ENCODE results near the gene RELB. TPM values are rescaled to one million over a fixed set of nuclear protein-coding genes. Genes with fewer than 3 reads are reported as not detected.

RELB gene
- polyA plus RNA-seq, 1 donor: 5.5 TPM

DNA sequence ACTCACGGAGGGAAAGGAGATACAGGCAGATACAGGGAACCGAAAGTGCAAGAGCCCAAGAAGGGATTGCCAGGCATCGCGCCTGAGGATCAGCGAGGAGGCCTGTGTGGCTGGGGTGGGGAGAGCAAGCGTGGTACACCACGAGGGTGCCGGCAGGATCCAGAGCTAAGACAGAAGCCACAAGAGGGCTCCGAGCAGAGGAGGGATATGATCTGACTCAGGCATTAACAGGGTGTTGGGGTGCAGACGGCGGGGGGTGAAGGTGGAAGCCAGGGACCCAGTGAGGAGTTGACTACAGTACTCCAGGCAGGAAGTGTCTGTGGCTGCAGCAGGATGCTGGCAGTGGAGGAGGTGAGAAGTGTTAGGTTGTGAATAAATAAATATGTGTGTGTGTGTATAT lies 86.3 kb downstream of the RELB start:
- DNase-seq: no peak

Other genes with a start within 250 kb of the RELB start
- not detected for gene CBLC, start 223.6 kb upstream of the RELB start, polyA plus RNA-seq (ENCODE audit: insufficient read length)
- 262 TPM for gene BCAM, start 192.4 kb upstream of the RELB start, polyA plus RNA-seq (ENCODE audit: insufficient read length)
- gene NECTIN2, start 155.2 kb upstream of the RELB start, polyA plus RNA-seq (ENCODE audit: insufficient read length): 55.4 TPM
- gene TOMM40, start 110.2 kb upstream of the RELB start, polyA plus RNA-seq (ENCODE audit: insufficient read length): 31.1 TPM
- 98.9 TPM for gene APOE, start 95.7 kb upstream of the RELB start, polyA plus RNA-seq (ENCODE audit: insufficient read length)
- gene APOC1, start 86.9 kb upstream of the RELB start, polyA plus RNA-seq (ENCODE audit: insufficient read length): 25.3 TPM
- gene APOC4, start 59.2 kb upstream of the RELB start, polyA plus RNA-seq (ENCODE audit: insufficient read length): not detected
- 0.79 TPM for gene APOC2, start 55.4 kb upstream of the RELB start, polyA plus RNA-seq (ENCODE audit: insufficient read length)
- 67.1 TPM for gene CLPTM1, start 46.1 kb upstream of the RELB start, polyA plus RNA-seq (ENCODE audit: insufficient read length)
- gene CLASRP, start 37.6 kb downstream of the RELB start, polyA plus RNA-seq (ENCODE audit: insufficient read length): 53.1 TPM
- 1.0 TPM for gene ZNF296, start 75.0 kb downstream of the RELB start, polyA plus RNA-seq (ENCODE audit: insufficient read length)
- gene GEMIN7, start 77.8 kb downstream of the RELB start, polyA plus RNA-seq (ENCODE audit: insufficient read length): 22.6 TPM
- gene PPP1R37, start 91.7 kb downstream of the RELB start, polyA plus RNA-seq (ENCODE audit: insufficient read length): 24.8 TPM
- gene NKPD1, start 159.5 kb downstream of the RELB start, polyA plus RNA-seq (ENCODE audit: insufficient read length): 0.21 TPM
- gene TRAPPC6A, start 176.8 kb downstream of the RELB start, polyA plus RNA-seq (ENCODE audit: insufficient read length): 24.0 TPM
- 7.6 TPM for gene BLOC1S3, start 177.3 kb downstream of the RELB start, polyA plus RNA-seq (ENCODE audit: insufficient read length)
- 3.0 TPM for gene EXOC3L2, start 243.9 kb downstream of the RELB start, polyA plus RNA-seq (ENCODE audit: insufficient read length)
- 39.1 TPM for gene MARK4, start 249.8 kb downstream of the RELB start, polyA plus RNA-seq (ENCODE audit: insufficient read length)

All from hindlimb muscle (tissue), 1 donor.